Stimulated activated CD4-positive, alpha-beta T cell treated with anti-CD3 and anti-CD28 coated beads, Interleukin-12 subunit alpha, Interleukin-12 subunit beta, amount 100 ng/mL, for 24 hours (primary cell): ENCODE results near the gene KHNYN.

ENCODE experiments used
- DNase-seq, 2 experiments: peaks; one replicate each; pipeline ENCODE4 v3.0.0-alpha.2; 2020; ENCODE audit warnings: low read depth in 2 of 2

KHNYN gene

DNA sequence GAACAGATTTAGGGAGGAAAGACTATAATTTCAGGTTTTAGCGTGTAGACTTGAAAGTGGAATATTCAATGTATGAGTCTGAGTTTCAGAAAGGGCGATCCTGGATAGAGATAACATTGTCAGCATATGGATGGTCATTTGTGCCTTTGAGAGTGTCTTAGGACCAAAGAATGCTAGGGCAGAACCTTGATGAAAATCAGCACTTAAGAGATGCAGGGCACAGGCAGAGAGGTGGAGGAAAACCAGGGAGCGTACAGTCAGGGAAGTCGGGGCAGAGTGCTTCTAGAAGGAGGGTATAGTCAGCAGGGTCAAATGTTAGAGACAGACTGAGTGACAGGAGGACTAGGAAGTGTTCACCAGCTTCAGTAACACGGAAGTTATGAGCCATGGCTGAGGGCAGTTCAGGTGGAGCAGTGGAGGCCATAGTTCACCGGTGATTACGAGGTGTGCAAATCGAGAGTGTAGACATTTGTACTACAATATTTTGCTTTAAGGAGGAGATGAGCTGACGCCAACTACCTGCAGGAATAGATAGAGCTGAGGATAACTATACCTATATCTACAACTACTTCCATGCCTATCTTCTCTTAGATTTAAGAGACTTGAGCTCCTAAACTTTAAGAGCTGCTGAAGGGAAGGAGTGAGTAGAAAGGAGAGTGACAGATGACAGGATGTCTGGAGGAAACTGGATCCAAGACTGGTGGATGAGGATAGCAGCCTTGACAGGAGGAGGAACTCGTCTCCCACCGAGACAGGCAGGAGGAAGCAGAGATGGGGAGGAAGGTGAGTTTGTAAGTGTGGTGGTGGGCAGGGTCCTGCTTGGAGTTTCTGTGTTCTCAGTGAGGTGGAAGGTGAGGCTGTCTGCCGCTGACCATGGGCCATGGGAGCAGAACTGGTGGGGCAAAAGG is 6.8 kb upstream of the KHNYN start:
- no peak for DNase-seq

DNA sequence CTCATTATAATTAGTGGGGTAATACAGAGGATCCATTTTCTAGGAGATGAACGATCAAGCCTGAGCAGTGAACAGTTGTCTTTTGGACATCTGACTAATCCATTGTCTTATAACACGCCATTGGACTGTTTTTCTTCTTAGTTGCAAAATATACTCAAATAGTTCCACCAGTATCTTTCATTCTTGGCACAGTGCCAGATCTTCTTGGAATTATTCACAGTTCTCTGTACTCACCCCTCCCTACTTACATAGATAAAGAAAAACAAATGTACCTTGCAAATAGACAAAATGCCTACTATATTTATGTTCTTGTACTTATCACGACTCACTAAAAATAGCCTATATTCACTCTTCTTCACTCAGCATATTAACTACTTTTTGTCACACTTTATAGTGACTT is 4.0 kb upstream of the KHNYN start:
- DNase-seq, result no peak

DNA sequence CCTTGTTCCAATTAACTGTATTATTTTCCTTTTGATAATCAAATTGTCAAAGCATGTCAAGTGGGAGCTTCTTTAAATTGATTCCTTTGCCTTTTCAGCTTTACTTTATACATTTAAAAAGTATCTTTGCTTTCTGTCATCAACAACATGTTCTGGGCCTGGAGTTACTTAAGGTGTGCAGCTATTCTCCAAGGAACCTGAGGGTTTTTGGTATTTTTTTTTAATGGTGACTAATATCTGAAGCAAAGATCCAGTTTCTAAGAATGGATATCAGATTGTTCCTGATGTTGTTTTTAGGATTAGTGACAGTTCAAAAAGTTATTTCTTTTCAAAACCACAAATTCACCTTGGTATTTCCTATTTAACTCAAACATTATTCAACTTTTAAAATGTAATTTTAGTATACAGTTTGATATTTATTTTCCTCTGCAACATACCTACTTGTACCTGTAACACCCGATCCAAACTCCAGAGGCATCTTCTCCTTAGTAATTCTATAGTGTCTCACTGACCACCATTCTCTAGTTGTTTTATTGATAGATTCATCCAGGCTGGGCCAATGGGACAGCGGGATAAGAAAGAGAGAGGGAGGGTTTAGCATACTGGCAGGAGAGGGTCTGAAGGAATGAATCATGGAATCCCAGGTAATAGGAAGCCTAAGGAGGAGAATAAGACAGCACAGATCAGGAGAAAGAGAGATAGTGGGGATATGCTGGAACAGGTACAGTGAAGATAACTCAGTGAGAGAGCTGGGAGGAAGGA is 3.4 kb upstream of the KHNYN start:
- no peak for DNase-seq

DNA sequence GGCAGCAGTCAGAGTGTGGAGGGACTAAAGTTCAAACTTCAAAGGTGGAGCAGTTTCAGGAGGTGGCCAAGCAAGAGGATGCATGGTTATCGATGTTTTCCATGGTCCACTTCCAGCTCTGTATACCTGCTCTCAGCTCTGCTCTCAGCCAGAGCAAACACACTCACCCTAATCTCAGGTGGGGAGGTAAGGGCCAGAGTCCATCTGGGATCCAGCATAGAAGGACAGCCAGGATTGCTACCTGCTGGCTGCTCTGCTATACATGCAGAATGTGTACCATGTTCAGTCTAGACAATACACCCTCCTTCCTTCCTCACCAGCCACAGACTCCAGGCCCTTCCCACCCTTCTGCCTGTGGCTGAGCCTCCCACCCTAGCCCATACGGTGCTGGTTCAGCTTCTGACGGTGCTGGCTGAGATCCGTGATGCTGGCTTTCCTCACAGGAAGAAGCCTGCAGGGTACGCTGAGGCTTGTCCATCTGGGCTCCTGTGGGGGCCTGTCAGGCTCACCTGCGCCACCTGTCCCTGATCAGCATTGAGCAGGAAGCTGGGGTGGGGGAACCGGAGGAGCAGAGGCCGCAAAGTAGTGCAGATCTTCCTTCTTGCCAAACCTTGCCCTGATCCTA is 2.7 kb upstream of the KHNYN start:
- no peak for DNase-seq

GRCh38 chr14:24427537-24428508 is 1.9 kb upstream of the KHNYN start:
- DNase-seq, result no peak

DNA sequence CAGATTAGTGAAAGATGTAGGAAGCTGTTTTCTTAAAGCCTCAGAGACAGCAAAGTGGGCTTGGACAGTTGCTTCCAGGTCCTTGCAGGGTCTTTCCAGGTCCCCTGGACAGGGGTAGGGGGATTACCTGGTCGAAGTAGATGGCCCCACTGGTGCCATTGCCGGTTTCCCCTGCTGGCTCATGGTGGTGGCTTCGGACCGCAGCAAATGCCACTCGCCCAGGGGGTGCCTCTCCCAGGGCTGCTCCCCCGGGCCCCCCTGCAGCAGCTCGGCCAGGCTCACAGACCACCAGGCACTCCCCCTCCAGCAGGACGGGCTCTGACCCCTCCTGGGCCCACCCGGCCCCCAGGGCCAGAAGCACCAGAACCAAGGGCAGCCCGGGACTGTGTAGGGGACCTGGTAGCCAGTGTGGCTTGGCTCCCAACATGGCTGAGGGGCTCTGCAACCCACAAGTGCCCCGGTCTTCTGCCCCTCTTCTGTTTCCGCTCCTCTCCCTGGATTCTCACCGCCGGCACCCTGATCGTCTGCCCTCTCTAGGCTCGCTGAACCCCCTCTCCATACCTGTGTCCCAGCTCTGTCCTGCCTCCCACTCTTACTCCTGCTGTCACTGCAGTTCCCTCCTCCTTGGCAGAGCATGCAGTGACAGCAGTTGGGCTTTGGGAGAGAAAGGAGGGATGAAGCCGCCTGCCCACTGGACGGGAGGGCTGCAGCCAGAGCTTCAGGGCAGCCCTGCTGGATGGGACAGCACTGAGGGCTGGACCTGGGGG is 943 bp upstream of the KHNYN start:
- DNase-seq, result no peak

DNA sequence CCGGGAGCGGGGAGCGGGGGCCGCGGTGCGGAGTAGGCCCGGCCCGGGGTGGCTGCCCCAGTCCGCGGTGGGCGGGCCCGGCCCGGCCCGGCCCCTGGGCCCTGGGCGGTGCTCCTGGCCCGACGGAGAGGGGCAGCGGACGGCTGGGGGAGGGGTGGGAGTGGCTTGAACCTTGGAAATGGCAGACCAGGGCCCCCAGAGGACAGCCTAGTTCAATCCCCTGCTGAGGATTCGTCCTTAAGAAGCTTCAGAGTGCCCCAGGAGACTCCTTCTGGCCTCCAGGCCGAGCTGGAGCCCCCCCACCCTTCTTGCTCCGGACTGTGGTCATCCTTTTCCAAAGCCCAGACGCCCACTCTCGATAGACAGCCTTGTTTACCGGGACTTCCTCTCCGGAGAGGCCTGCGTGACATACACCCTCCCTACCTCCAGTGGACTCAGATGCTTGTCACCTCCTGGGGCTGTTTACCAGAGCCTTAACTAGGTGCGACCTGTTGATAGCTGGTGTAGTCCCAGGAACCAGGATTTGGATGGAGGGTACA is 458 bp downstream of the KHNYN start:
- peak; percentile 25 to 54 for DNase-seq

- peak; percentile 53 to 67 for DNase-seq
These were observed 1.2 kb downstream of the KHNYN start for GRCh38 chr14:24430682-24431568.

DNA sequence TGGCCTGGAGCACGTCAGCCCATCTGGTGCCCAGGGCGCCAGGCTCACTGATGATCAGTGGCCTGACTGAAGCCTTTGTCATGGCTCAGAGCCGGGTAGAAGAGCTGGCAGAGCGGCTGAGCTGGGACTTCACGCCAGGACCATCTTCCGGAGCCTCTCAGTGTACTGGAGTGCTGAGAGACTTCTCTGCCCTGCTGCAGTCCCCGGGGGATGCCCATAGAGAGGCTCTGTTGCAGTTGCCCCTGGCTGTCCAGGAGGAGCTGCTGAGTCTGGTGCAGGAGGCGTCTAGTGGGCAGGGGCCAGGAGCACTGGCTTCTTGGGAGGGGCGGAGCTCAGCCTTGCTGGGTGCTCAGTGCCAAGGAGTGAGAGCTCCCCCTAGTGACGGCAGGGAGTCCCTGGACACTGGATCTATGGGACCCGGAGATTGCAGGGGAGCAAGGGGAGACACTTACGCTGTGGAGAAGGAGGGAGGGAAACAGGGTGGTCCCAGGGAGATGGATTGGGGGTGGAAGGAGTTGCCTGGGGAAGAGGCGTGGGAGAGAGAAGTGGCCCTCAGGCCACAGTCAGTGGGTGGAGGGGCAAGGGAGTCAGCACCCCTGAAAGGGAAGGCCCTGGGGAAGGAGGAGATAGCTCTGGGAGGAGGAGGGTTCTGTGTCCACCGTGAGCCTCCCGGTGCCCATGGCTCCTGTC is 2.0 kb downstream of the KHNYN start:
- DNase-seq, result peak; percentile 71 to 88

- DNase-seq, result no peak
These were observed 2.7 kb downstream of the KHNYN start for GRCh38 chr14:24432259-24433131.

GRCh38 chr14:24434036-24434435 is 4.3 kb downstream of the KHNYN start:
- DNase-seq, result no peak

GRCh38 chr14:24434676-24435075 is 4.9 kb downstream of the KHNYN start:
- no peak for DNase-seq

DNA sequence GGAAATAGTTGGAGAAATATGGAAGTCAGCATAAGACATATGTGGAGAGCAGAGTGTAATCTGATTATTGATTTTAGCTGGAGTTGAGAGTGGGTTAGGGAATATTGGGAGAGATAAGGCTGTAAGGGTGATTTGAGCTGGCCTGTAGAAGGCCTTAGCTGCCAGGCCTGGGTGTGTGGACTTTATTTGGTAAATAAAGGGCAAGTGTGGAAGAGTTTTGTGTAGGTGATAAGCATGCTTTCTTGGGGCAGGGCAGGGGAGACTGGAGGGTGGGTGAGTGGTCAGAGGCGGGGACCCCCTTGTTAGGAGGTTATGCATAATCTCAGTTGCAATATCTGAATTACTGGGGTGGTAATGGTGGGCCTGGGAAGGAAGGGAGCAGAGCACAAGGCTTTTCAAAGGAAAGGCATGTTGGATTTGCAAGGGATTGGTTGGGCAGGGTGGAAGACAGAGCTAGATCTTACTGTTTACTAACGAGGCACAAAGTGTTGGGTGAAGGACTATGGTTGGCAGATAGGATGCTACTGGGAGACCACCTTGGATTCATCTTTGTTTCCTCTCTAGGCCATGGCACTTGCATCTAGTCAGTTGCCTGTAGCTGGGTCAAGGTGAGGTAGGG is 5.5 kb downstream of the KHNYN start:
- DNase-seq, result no peak

DNA sequence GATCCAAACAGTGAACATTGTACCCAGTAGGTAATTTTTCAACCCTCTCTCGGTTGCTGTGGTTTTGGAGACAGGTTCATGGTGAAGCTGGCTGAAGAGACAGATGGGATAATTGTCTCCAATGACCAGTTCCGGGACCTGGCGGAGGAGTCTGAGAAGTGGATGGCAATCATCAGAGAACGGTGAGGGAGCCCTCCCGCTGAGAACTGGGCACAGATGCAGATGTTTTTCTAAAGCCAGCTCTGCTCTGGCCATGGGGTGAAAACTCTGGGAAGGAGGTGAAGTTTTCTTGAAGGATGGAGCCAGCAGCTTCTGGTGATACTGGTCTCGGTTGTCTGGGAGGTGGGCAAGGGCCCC is 6.2 kb downstream of the KHNYN start:
- DNase-seq, result no peak

GRCh38 chr14:24436355-24437019 is 6.7 kb downstream of the KHNYN start:
- no peak for DNase-seq

- no peak for DNase-seq
These were observed 7.4 kb downstream of the KHNYN start for GRCh38 chr14:24437020-24437735.
